HUES64 (cell line): ENCODE measurements around the gene GATD1.
A peak's percentile ranks its signal among the peaks of the same experiment; 100 is the strongest.
"Not testable (repeated sequence)": the region's sequence is repeated elsewhere in the genome, so short reads cannot be mapped to it uniquely, and the experiment has no call there.

ENCODE experiments used
- H3K27ac ChIP-seq: 2 replicates; pipeline ENCODE4 v1.7.0; 2013; ENCODE audit warnings: low read depth, low read length, inconsistent platforms
- H3K27me3 ChIP-seq: 2 replicates; pipeline ENCODE4 v1.6.1; 2013; ENCODE audit warnings: mild to moderate bottlenecking, low read length; ENCODE audit not compliant: insufficient read depth
- H3K36me3 ChIP-seq: 2 replicates; pipeline ENCODE4 v1.6.1; 2013; ENCODE audit warnings: mild to moderate bottlenecking, low read length; ENCODE audit not compliant: insufficient read depth
- H3K4me1 ChIP-seq: 2 replicates; pipeline ENCODE4 v1.6.1; 2013; ENCODE audit warnings: mild to moderate bottlenecking, low read length, moderate library complexity; ENCODE audit not compliant: insufficient read depth
- H3K4me3 ChIP-seq: 2 replicates; pipeline ENCODE4 v1.5.1; 2013; ENCODE audit warnings: mild to moderate bottlenecking, low read length, moderate library complexity
- H3K9ac ChIP-seq: 2 replicates; pipeline ENCODE4 v1.6.1; 2013; ENCODE audit warnings: mild to moderate bottlenecking, low read depth, low read length
- H3K9me3 ChIP-seq: 2 replicates; pipeline ENCODE4 v1.6.1; 2013; ENCODE audit warnings: low read depth, low read length; ENCODE audit not compliant: insufficient read depth
- WGBS: fragments of 150-250, 120-280 bp; methylation state at CpG from one replicate; pipeline ENCODE4 v1.1.7; 2013; ENCODE audit warnings: missing lambda C conversion rate; 5-methylcytosine and 5-hydroxymethylcytosine counted together

GATD1 gene

GRCh38 chr11:746289-747157, 30.8 kb downstream of the GATD1 start:
- H3K4me1 ChIP-seq, result peaks cover 17% of the 10 kb centered on the region; the same call in 1 of the 2 replicates
- H3K27ac ChIP-seq, result peak overlapping the region; percentile 93
- WGBS, result 23% methylated on average over 46 of the region's 46 CpGs
- peak overlapping the region; percentile 80 for H3K4me3 ChIP-seq
- H3K9ac ChIP-seq, result peak overlapping the region; percentile 80
- no peaks in the 10 kb centered on the region for H3K36me3 ChIP-seq
- no peaks in the 10 kb centered on the region for H3K27me3 ChIP-seq
- H3K9me3 ChIP-seq, result no peaks in the 10 kb centered on the region

- WGBS, result no CpG with 5 or more reads among the region's 1 CpG
- H3K4me1 ChIP-seq, result peaks cover 17% of the 10 kb centered on the region; the same call in 1 of the 2 replicates
- no peak overlapping the region for H3K27ac ChIP-seq
- no peak overlapping the region for H3K9ac ChIP-seq
- no peak overlapping the region for H3K4me3 ChIP-seq
- H3K27me3 ChIP-seq, result no peaks in the 10 kb centered on the region
- no peaks in the 10 kb centered on the region for H3K36me3 ChIP-seq
- no peaks in the 10 kb centered on the region for H3K9me3 ChIP-seq
These were observed 31.9 kb downstream of the GATD1 start for GRCh38 chr11:745428-745827.

- no peaks in the 10 kb centered on the region for H3K36me3 ChIP-seq
- H3K9me3 ChIP-seq, result no peaks in the 10 kb centered on the region
- H3K27me3 ChIP-seq, result no peaks in the 10 kb centered on the region
- no peak overlapping the region for H3K4me3 ChIP-seq
- H3K4me1 ChIP-seq, result peaks cover 10% of the 10 kb centered on the region; the same call in 1 of the 2 replicates
- H3K27ac ChIP-seq, result peak overlapping the region; percentile 41; the same call in 1 of the 2 replicates
- no peak overlapping the region; the same call in 1 of the 2 replicates for H3K9ac ChIP-seq
- WGBS, result 85% methylated on average over 4 of the region's 4 CpGs
These were observed 34.6 kb downstream of the GATD1 start for GRCh38 chr11:742571-743201.

GRCh38 chr11:742156-742546, 35.1 kb downstream of the GATD1 start:
- Histone ChIP-seq H3K27me3 (no peaks in the 10 kb centered on the region), H3K9me3 (no peaks in the 10 kb centered on the region), H3K27ac (no peak overlapping the region), H3K36me3 (no peaks in the 10 kb centered on the region), H3K4me3 (no peak overlapping the region), H3K9ac (no peak overlapping the region), H3K4me1 (peaks cover 10% of the 10 kb centered on the region; the same call in 1 of the 2 replicates)
- 96% methylated on average over 3 of the region's 3 CpGs for WGBS

GRCh38 chr11:737899-738298, 39.4 kb downstream of the GATD1 start:
- H3K9ac ChIP-seq, H3K36me3 ChIP-seq, H3K9me3 ChIP-seq, H3K27me3 ChIP-seq, H3K4me1 ChIP-seq, H3K27ac ChIP-seq, H3K4me3 ChIP-seq: not testable (repeated sequence)
- 86% methylated on average over 10 of the region's 10 CpGs for WGBS

- Histone ChIP-seq H3K36me3 (no peaks in the 10 kb centered on the region), H3K4me3 (no peak overlapping the region), H3K9ac (no peak overlapping the region), H3K27ac (no peak overlapping the region), H3K27me3 (no peaks in the 10 kb centered on the region), H3K4me1 (no peaks in the 10 kb centered on the region), H3K9me3 (no peaks in the 10 kb centered on the region)
- WGBS, result 89% methylated on average over 11 of the region's 11 CpGs
These were observed 39.9 kb downstream of the GATD1 start for GRCh38 chr11:737366-737765.

- WGBS, result 97% methylated on average over 14 of the region's 26 CpGs
- not testable (repeated sequence) for H3K36me3 ChIP-seq, H3K27ac ChIP-seq, H3K4me1 ChIP-seq, H3K27me3 ChIP-seq, H3K9ac ChIP-seq, H3K9me3 ChIP-seq, H3K4me3 ChIP-seq
These were observed 42.7 kb downstream of the GATD1 start for GRCh38 chr11:734541-734940.

GRCh38 chr11:733072-733471, 44.2 kb downstream of the GATD1 start:
- 90% methylated on average over 20 of the region's 20 CpGs for WGBS
- H3K27ac ChIP-seq, result no peak overlapping the region
- H3K4me1 ChIP-seq, result no peaks in the 10 kb centered on the region
- no peaks in the 10 kb centered on the region for H3K9me3 ChIP-seq
- H3K36me3 ChIP-seq, result no peaks in the 10 kb centered on the region
- H3K4me3 ChIP-seq, result no peak overlapping the region
- H3K27me3 ChIP-seq, result no peaks in the 10 kb centered on the region
- no peak overlapping the region for H3K9ac ChIP-seq

GRCh38 chr11:729492-730074, 47.7 kb downstream of the GATD1 start:
- Histone ChIP-seq H3K9ac (no peak overlapping the region), H3K27ac (no peak overlapping the region), H3K36me3 (no peaks in the 10 kb centered on the region), H3K27me3 (peaks cover 21% of the 10 kb centered on the region), H3K9me3 (no peaks in the 10 kb centered on the region), H3K4me3 (no peak overlapping the region), H3K4me1 (no peaks in the 10 kb centered on the region)
- WGBS, result 91% methylated on average over 17 of the region's 17 CpGs

- Histone ChIP-seq H3K4me3 (no peak overlapping the region), H3K27me3 (peaks cover 21% of the 10 kb centered on the region), H3K4me1 (no peaks in the 10 kb centered on the region), H3K9me3 (no peaks in the 10 kb centered on the region), H3K27ac (no peak overlapping the region), H3K9ac (no peak overlapping the region), H3K36me3 (no peaks in the 10 kb centered on the region)
- 94% methylated on average over 15 of the region's 15 CpGs for WGBS
These were observed 48.3 kb downstream of the GATD1 start for GRCh38 chr11:728901-729491.
